ENCODE results near the gene XRCC3. TPM values are rescaled to one million over a fixed set of nuclear protein-coding genes. Genes with fewer than 3 reads are reported as not detected.

The XRCC3 gene
- total and polyA plus RNA-seq, 2 of the 8 experiments (the other 6 are each of a cell fraction or from before 2014, with no cell fraction given), result 36.9 to 41.8 TPM

- no peak overlapping the region for H3K18ac ChIP-seq (ENCODE audit: extremely low read depth, low read length)
- H3K9ac ChIP-seq (replicated peaks in 1 of 4; ENCODE audit: extremely low read depth in 1 of 4, low read depth in 3 of 4, low read length in 3 of 4), result no peak overlapping the region
- H3K79me1 ChIP-seq (ENCODE audit: low read depth, low read length), result peaks cover 11% of the 10 kb centered on the region
- H3K27me3 ChIP-seq (replicated peaks in 1 of 4; ENCODE audit: control insufficient read depth in 3 of 4, extremely low read depth in 1 of 4, insufficient read depth in 3 of 4, low read length in 3 of 4), result no peaks in the 10 kb centered on the region
- ChIA-PET POLR2A (ENCODE audit: partially characterized antibody) (interaction anchor here (1.4 to 3.1 kb wide), 3 partner anchors 10 to 16 kb away, joined by 5 to 16 read pairs (median 5); no protein-coding TSS in a partner anchor), CTCF (ENCODE audit: partially characterized antibody) (interaction anchor here (1.0 to 1.4 kb wide), 3 partner anchors 14 to 30 kb away, joined by 3 to 4 read pairs (median 3); no protein-coding TSS in a partner anchor)
- no peak overlapping the region for H2BK120ac ChIP-seq (replicated peaks; ENCODE audit: low read depth, low read length)
- H3K27ac ChIP-seq (ENCODE audit: low read depth, low read length), result no peak overlapping the region
- H2BK20ac ChIP-seq (ENCODE audit: low read length), result no peak overlapping the region
- H4K5ac ChIP-seq (ENCODE audit: insufficient read length, low read depth, low read length), result no peak overlapping the region
- no peak overlapping the region for H2BK12ac ChIP-seq (ENCODE audit: low read depth, low read length)
- no peak overlapping the region for H3K23ac ChIP-seq (ENCODE audit: insufficient read length)
- H2AFZ ChIP-seq (ENCODE audit: low read length), result no peak overlapping the region
- H2BK5ac ChIP-seq (ENCODE audit: low read depth, low read length), result no peak overlapping the region
- FAIRE-seq, result no peak
- no peak overlapping the region for H3K14ac ChIP-seq (ENCODE audit: insufficient read length)
- no peak overlapping the region for H3K4ac ChIP-seq (replicated peaks; ENCODE audit: insufficient read length, low read depth, low read length)
- no peak overlapping the region for H3K4me2 ChIP-seq (ENCODE audit: insufficient read depth in 1 of 2, low read depth in 2 of 2, low read length in 2 of 2)
- 77% methylated on average over 9 of the region's 9 CpGs; no CpG with 5 or more reads in 1 of the 2 experiments for WGBS, 2 experiments (ENCODE audit: extremely low coverage in 1 of 2, insufficient coverage in 1 of 2, insufficient read length in 1 of 2, insufficient replicate concordance in 2 of 2, low coverage in 1 of 2, low lambda C conversion rate in 2 of 2, missing lambda C conversion rate in 1 of 2)
- H4K8ac ChIP-seq (ENCODE audit: extremely low read depth, insufficient read depth, low read length), result no peak overlapping the region
- no peaks in the 10 kb centered on the region for H3K9me3 ChIP-seq (ENCODE audit: insufficient read depth in 2 of 2, low read depth in 1 of 2, low read length in 1 of 2)
- DNase-seq (ENCODE audit: low read depth in 1 of 2, low spot score in 2 of 2), result no peak
- H3K23me2 ChIP-seq (ENCODE audit: low read depth, low read length), result no peaks in the 10 kb centered on the region; the same call in 1 of the 2 replicates
- H3K79me2 ChIP-seq (ENCODE audit: control insufficient read depth in 1 of 2, insufficient read depth in 2 of 2, low read length in 2 of 2), result peaks cover 0 to 15% of the 10 kb centered on the region in 2 experiments; a peak in 2 of 4 replicates
- H4K20me1 ChIP-seq (replicated peaks in 1 of 2; ENCODE audit: control insufficient read depth in 1 of 2, insufficient read depth in 2 of 2, low read length in 2 of 2), result peaks cover 17 to 50% of the 10 kb centered on the region in 2 experiments
- no peak overlapping the region for H3K56ac ChIP-seq (replicated peaks; ENCODE audit: insufficient read length, low read depth, low read length)
- peaks cover 12 to 36% (median 28%) of the 10 kb centered on the region in 4 experiments; a peak in 5 of 8 replicates for H3K36me3 ChIP-seq (ENCODE audit: control insufficient read depth in 2 of 4, insufficient read depth in 4 of 4, low read length in 3 of 4)
- H3K4me1 ChIP-seq (replicated peaks in 1 of 4; ENCODE audit: control insufficient read depth in 3 of 4, insufficient read depth in 4 of 4, low read length in 3 of 4), result peaks cover 0 to 15% (median 8%) of the 10 kb centered on the region in 4 experiments; a peak in 6 of 7 replicates
- H2AK5ac ChIP-seq (ENCODE audit: low read depth, low read length), result no peak overlapping the region
- H3K4me3 ChIP-seq (ENCODE audit: extremely low read depth in 1 of 4, insufficient read depth in 2 of 4, low read depth in 3 of 4, low read length in 4 of 4), result no peak overlapping the region
- no peak overlapping the region for H4K91ac ChIP-seq (replicated peaks; ENCODE audit: insufficient read length, low read length)
- no peak overlapping the region for H2BK15ac ChIP-seq (ENCODE audit: low read length)
- TF ChIP-seq YY1 (IDR thresholded peaks at IDR 0.05; ENCODE audit: low read depth, low read length), result no peak
- no peak for TF ChIP-seq TBP (IDR thresholded peaks at IDR 0.05; ENCODE audit: low read depth, low read length)
- TF ChIP-seq SP4 (IDR thresholded peaks at IDR 0.05; ENCODE audit: low read length), result no peak
- no peak for TF ChIP-seq CTCF (IDR thresholded peaks at IDR 0.05; ENCODE audit: control extremely low read depth in 1 of 3, insufficient read depth in 1 of 3, low read depth in 1 of 3, low read length in 3 of 3)
- TF ChIP-seq CHD2 (IDR thresholded peaks at IDR 0.05; ENCODE audit: low read length), result no peak
- TF ChIP-seq SP2 (IDR thresholded peaks at IDR 0.05; ENCODE audit: low read length), result no peak
Measured at GRCh38 chr14:103710771-103711377, 4.4 kb downstream of the XRCC3 start.

Data from H1 (cell line).